Stimulated activated CD4-positive, alpha-beta T cell treated with anti-CD3 and anti-CD28 coated beads, Interleukin-1b, Interleukin-23, amount 100 ng/mL, for 24 hours (primary cell): ENCODE results near the gene LDLRAD1.
"Not testable (repeated sequence)": the region's sequence is repeated elsewhere in the genome, so short reads cannot be mapped to it uniquely, and the experiment has no call there.

Experiments
- DNase-seq, 4 experiments: peaks; one replicate each; pipeline ENCODE4 v3.0.0-alpha.2; 2020; ENCODE audit warnings: low read depth in 4 of 4, low spot score in 1 of 4

LDLRAD1 gene

DNA sequence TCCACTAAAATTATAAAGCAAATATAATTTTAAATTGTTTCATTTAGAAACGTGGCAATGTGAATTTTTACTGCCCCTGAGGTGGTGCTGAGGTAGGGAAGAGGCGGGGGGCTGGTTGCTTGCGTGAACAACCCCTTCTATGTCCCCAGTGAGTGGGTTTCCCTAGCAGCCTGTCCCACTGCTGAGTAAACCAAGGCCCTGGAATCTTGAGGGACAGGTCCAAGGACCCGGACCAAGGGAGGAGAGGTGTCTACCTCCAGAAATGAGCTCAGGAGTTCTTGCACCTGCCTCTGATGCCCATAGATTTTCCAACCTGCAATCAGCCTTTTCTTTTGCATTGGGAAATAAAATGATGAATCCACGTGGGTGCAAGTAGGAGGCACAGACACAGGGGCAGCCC is 649 bp upstream of the LDLRAD1 start:
- DNase-seq = no peak

DNA sequence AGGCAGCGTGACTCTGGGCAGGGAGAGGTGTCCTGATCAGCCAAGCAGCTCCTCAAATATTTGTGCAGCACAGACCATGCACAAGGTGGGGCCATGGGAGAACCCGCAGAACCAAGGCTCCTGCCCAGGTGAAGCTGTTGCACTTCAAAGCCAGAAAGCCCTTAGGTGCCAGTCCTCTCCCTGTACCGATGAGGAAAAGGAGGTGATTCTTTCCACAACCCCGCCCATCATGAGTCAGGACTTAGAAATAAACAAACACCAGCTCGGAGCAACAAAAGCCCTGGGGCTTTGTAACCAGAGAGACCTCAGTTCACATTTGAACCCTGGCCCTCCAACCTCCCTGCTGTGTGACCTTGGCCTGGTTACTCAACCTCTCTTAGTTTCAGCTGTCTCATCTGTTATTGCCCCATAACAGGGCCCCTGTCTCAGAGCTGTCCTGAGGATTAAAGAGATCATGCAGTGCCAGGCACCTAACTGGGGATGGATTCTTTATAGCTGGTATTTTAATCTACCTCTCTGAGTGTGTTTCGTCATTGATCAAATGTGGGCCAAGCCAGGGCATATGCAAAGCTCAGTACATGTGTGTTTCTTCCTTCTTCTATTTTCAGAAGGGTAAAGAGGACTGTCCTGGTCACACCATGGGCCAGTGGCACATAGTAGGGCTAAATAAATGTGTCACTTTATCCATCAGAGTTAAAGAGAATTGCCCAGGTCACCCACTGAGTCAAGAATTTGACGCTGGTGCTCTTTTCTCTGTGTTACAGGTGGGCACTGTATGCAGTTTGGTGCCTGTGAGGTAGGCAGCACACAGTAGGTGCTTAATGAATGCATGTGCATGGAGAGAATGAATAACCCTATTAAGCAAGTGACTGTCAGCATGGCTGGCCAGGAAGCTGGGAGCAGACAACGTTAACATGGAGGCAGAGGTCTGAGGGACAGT is 1.4 kb downstream of the LDLRAD1 start:
- no peak for DNase-seq

DNA sequence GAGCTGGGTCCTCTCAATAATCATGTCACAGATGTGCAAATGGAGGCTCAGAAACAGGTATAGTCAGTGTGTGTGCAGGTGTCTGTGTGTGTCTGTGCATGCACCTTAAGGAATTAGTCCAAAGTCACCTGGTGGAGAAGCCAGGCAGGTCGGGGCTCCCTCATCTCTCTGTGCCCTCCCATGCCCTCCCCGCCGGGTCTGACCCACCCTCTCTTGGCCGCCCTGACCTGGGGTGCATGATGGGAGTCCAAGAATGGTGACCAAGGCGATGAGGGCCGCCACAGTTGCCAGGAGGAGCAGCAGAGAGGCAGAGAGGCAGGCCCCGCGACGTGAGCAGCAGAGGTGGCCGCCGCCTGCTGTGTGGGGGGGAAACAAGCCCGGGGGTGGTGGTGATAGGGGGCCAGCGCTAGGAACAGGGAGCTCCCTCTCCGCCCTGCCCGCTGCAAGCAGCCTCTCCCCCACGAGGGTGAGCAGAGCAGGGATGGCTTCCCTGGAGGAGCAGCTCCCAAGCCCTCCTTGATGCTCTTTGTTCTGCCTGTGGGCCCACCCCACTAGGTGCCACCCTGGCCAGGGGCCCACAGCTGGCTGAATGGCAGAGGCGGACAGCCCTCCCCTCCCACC is 3.9 kb downstream of the LDLRAD1 start:
- no peak for DNase-seq

DNA sequence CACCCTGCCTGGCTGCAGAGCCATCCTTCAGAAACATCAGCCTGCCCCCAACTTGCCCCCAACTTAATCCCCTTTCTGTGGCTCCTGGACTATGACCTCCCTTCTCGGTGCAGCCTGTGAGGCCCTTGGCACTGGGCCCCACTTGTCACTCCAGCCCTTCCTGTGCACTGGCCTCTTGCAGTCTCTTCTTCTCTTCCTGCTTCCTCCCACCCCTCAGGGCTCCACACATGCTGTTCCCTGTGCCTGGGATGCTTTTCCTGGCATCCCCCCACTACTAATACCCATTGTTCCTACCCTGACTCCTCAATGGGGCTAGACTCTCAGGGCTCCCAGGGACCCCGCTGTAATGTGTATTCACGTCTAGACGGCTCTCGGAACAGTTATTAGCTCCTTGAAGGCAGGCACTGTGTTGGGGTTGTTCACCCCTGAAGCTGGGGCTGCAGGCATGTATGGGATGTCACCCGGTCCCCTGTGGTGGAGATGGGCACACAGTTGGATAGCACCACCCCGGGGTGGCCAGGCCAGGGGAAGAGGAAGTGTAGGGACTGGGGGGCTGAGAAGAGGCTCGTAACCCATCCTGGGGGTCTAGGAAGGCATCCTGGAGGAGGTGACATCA is 4.5 kb downstream of the LDLRAD1 start:
- DNase-seq = no peak

DNA sequence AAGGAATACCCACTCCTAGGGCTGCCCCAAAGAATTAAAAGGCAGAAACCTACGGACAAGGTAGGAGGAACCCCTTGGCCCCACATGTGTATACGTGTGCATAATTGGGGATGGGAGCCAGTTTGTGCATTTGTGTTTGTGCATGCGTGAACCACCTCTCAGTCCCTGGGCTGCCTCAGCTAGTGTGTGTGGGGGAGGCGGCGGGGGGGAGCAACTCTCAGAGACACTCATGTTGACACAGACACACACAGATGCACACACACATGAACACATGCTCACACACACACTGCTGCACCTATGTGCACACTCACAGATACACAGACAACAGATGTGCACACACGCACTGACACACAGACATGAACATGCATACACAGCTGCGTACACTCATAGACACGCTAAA is 5.1 kb downstream of the LDLRAD1 start:
- no peak for DNase-seq

DNA sequence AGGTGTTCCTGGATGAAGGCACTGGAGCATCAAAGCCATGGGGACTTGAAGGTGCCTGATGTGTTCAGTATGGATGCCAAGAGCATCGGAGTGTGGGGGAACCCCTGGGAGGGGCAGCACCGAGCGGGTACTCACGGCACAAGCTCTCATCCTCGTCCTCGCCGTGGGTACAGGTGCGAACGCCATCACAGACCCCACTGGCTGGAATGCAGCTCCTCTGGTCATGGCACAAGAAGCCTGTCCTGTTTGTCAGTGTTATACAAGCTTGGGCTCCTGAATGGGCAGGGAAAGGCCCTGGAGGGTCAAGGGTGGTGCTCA is 6.0 kb downstream of the LDLRAD1 start:
- DNase-seq = no peak

DNA sequence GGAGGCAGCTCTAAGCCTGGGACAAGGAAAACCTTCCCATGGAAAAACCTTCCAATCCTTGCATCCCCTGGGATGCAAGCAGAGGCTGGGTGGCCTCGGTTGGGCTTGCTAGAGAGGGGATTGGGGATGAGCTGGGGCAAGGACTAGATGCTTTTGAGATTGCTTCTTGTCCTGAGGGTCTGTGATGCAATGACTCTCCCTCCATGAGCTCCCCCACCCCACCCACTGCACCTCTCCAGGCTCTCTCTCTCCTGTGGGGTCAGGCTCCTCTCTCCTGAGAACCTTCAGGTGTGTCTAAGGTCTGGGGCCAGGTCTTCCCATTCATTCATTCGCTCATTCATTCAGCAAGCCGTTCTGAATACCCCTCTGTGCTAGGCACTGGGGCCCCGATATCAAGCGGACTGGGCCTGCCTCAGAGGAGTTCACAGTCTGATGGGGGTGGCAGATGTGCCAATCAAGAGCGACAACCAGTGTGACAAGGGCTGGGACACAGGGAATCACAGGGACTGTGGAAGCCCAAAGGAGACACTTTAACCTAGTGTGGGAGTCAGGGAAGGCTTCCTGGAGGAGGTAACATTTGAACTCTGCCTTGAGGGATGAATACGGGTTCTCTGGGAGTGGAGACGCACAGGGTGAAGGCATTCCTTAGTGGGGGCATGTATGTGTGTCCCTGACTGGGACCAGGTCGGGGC is 6.5 kb downstream of the LDLRAD1 start:
- no peak for DNase-seq

DNA sequence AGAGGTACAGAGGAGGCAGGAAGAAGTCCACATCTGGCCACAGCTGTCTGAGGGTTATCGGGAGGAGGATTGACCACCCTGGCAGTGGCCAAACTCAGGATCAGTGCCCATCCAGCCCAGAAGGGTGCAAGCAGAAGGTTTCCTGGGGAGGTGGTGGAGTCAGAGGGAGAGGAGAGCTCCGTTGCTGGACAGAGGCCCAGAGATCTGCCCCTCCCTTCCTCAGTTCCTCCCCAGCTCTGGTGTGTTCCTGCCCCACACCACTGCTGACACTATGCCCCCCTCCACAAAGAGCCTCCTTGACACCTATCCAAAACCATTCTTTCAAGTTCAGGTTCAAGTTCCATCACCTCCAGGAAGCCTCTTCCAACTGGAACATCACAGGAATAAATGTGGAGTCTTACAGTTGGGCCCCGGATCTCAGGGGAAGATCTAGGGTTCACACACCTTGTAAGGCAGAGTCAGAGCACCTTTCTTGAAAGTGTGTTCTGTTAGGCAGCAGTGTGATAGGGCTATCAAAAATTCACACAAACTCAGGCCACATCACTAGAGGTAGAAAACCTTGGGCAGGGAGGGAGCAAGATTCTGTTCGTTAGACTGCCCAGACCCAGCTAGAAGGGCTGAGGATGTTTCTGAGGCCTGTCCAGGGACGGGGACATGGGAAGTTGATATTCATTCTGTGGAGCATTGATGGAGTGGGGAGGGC is 7.4 kb downstream of the LDLRAD1 start:
- no peak for DNase-seq

DNA sequence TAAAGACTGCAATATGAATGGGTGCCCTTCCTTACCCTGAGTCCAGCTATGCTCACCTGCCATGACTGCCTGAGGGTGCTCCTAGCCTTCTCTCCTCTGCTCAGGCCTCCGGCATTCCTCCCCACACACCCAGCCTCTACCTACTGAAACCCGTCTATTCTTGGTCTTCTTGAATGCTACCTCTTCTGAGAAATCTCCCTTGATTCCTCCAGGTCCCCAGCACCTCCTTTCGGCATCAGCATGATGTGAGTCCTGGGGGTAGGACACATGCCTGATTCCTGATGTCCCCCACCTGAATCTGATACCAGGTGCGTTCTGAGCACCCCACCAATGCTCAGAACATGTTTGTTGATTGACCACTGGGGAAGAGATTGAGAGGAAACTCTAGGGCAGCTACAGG is 8.6 kb downstream of the LDLRAD1 start:
- DNase-seq = no peak

DNA sequence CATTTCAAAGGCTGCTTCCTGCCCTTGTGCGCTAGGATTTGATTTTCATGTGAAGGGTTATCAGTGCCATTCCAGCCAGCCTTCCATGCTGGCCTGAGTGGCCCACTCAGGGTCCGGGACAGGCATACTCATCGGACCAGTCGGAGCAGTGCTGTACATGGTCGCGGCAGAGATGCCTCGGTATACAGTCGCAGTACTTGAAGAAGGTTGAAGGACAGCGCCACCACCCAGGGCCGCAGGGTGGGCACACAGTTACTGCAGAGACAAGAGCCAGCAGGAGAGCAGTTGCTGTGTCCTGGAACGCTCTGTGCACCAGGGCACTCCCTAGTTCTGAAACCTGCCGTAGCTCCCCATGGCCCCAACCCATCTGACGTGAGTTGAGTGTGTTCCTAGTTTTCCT is 9.1 kb downstream of the LDLRAD1 start:
- DNase-seq = no peak

DNA sequence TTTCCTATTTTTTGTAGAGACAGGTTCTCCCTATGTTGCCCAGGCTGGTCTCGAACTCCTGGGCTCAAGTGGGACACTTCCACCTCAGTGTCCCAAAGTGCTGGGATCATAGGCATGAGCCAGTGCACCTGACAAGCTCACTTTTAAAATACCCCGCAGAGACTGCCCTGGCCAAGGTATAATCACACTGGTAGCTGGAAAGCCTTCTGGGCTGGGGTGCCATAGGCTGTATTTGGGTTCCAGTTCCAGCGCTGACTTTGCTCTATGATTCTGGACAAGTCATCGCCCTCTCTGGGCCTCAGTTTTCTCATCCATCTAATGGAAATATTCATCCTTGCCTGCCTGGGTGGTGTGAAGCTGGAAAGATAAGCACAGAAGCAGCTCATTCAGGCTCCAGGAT is 10.4 kb downstream of the LDLRAD1 start:
- no peak for DNase-seq

DNA sequence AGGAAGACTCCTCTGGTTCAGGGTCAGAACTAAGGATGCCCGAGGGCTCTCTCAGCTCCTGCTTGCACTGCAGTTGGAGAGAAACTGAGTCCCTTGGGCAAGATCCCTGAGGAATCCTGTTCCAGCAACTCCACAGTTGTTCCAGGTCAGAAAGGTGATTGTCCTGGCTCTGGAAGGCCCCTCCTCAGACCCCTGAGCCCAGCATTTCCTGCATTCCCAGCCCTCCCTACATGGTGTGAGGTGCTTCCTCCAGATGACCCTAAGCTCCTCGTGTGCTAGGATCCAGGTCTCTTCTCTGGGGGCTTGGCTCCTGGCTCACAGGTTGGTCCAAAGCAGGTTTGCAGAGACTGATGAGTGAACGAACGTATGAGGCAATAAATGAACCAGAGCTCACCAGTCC is 11.5 kb downstream of the LDLRAD1 start:
- DNase-seq = no peak

DNA sequence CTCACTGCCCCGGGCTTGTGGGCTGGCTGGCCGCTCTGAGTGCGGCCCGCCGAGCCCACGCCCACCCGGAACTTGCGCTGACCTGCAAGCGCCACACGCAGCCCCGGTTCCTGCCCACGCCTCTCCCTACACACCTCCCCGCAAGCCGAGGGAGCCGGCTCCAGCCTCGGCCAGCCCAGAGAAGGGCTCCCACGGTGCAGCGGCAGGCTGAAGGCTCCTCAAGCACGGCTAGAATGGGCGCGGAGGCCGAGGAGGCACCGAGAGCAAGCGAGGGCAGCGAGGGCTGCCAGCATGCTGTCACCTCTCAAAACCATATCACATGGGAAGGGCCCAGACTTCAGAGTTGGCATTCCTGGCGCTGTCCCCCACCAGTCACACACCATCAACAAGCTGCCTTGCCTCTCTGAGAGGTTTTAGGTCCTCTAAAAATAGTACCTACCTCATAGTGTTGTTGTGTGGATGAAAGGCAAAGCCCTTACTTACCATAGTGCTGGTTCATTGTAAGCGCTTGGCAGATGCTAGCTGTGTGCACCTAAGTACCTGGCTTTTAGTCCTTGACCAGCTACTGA is 13.4 kb downstream of the LDLRAD1 start:
- no peak for DNase-seq

DNA sequence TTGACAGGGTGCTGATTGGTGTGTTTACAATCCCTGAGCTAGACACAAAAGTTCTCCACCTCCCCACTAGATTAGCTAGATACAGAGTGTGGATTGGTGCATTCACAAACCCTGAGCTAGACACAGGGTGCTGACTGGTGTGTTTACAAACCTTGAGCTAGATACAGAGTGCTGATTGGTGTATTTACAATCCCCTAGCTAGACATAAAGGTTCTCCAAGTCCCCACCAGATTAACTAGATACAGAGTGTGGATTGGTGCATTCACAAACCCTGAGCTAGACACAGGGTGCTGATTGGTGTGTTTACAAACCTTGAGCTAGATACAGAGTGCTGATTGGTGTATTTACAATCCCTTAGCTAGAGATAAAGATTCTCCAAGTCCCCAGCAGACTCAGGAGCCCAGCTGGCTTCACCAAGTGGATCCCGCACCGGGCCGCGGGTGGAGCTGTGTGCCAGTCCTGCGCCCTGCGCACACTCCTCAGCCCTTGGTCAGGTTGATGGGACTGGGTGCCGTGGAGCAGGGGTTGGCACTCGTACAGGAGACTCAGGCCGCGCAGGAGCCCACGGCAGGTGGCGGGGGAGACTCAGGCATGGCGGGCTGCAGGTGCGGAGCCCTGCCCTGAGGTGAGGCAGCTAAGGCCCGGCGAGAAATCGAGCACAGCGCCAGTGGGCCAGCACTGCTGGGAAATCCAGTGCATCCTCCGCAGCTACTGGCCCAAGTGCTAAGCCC is 14.1 kb downstream of the LDLRAD1 start:
- not testable (repeated sequence) for DNase-seq

DNA sequence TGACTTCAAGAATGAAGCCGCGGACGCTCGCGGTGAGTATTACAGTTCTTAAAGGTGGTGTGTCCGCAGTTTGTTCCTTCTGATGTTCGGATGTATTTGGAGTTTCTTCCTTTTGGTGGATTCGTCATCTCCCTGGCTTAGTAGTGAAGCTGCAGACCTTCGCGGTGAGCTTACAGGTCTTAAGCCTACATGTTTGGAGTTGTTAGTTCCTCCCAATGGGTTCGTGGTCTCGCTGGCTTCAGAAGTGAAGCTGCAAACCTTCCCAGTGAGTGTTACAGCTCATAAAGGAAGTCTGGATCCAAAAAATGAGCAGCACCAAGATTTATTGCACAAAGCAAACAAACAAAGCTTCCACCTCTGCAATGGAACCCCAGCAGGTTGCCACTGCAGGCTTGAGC is 14.7 kb downstream of the LDLRAD1 start:
- no peak for DNase-seq

DNA sequence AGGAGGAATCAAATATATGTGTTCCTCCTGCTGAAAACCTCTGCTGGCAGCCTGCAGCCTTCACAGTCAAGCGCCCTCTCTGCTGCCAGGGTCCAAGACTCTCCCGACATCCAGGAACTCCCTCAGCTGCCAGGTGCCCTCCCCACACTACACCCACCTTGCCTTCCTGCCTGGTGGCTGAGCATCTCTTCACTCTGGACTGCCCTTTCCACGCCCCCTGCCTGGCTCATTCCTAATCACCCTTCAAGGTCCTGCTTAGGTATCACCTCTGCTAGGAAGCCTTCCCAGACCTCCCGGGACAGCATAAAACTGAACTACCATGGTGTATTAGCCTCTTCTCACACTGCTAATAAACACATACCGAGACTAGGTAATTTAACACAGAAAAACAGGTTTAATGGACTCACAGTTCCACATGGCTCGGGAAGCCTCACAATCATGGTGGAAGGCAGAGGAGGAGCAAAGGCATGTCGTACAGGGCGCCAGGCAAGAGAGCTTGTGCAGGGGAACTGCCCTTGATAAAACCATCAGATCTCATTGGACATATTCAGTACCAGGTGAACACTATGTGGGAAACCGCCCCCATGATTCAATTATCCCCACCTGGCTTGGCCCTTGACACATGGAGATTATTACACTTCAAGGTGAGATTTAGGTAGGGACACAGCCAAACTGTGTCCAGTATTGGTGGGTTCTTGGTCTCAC is 15.3 kb downstream of the LDLRAD1 start:
- no peak for DNase-seq

DNA sequence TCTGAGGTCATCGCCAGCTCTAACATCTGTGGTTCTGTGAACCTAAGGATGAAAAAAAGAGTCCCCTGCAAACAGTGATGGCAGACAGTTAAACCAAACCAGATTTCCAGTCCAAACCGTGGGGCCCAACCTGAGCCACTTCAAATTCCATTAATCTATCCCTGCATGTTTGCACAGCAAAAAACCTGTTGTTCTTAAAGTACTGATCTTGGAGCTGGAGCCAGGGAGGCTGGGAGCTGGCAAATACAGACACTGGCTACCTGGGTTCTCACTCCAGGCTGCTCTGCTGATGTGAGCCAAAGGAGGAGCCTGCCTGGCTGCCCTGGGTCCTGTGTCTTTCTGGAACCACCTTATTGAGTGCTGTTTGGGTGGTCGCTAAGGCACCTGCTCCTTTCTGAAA is 16.4 kb downstream of the LDLRAD1 start:
- DNase-seq = no peak

DNA sequence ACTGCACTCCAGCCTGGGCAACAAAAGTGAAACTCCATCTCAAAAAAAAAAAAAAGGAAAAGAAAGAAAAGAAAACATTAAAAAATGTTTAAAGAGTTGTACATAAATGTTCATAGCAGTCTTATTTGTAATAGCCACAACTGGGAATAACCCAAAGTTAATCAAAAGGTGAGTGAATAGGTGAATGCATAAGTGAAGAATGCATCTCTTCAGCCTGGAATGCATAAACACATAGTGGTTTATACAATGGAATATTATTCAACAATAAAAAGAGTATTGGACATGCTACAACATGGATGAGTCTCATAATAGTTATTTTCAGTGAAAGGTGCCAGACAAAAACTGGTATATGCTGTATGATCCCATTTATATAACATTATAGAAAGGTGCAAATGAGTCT is 18.1 kb downstream of the LDLRAD1 start:
- DNase-seq = no peak

DNA sequence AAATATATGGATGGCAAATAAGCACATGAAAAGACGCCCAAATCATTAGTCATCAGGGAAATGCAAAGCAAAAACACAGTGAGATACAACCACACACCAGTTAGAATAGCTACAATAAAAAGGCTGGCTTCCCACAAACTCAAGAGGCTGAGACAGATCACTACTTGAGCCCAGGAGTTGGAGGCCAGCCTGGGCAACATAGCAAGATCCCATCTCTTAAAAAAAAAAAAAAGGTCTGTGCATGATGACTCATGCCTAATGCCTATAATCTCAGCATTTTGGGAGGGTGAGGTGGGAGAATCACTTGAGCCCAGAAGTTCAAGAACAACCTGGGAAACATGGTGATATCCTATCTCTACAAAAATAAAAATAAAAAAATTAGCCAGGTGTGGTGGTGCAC is 19.8 kb downstream of the LDLRAD1 start:
- DNase-seq = no peak

DNA sequence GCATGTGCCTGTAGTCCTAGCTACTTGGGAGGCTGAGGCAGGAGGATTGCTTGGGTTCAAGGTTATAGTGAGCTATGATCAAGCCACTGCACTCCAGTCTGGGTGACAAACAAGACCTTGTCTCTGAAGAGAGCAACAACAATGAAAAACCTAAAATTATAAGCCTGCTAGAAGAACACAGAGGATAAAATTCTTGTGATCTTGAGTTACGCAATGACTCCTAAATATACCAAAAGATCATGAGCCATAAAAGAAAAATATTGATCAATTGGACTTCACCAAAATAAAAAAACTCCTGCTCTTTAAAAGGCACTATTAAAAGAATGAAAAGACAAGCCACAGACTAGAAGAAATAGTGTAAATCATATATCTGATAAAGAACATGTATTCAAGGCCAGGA is 22.3 kb downstream of the LDLRAD1 start:
- DNase-seq = no peak
